ENCODE data around the gene PHF20.

DNA sequence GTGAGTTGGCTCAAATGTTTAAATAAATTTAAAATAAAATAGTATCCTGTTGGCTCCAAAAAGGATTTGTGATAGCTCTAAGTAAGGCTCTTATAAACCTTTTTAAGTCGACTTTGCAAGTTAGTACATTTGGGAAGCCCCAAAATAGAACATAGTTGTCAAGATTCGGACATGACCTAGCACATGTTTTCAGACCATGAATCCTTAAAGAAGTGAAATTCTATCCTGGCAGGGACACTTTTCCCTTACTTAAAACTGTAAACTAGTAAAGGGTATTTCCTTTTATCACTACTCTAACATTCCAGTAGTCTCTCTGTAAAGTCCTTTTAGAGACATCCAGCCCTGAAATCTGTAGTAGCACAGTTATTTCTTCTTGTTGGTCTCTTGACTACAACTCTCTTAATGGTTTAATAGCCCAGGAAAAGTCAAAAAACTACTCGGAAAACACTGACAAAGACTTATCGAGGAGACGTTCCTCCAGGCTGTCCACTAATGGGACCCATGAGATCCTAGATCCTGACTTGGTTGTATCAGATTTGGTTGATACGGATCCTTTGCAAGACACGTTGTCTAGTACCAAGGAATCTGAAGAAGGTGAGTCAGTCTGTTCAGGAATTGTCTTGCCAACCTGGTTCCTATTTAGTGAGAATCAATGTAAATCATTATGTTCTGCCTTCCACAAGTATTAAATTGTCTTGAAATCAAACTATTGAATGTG is 98.9 kb downstream of the PHF20 start:
- TF ChIP-seq, protein P1, sequence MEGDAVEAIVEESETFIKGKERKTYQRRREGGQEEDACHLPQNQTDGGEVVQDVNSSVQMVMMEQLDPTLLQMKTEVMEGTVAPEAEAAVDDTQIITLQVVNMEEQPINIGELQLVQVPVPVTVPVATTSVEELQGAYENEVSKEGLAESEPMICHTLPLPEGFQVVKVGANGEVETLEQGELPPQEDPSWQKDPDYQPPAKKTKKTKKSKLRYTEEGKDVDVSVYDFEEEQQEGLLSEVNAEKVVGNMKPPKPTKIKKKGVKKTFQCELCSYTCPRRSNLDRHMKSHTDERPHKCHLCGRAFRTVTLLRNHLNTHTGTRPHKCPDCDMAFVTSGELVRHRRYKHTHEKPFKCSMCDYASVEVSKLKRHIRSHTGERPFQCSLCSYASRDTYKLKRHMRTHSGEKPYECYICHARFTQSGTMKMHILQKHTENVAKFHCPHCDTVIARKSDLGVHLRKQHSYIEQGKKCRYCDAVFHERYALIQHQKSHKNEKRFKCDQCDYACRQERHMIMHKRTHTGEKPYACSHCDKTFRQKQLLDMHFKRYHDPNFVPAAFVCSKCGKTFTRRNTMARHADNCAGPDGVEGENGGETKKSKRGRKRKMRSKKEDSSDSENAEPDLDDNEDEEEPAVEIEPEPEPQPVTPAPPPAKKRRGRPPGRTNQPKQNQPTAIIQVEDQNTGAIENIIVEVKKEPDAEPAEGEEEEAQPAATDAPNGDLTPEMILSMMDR (IDR thresholded peaks at IDR 0.05) = no peak
- TF ChIP-seq POLR2A (IDR thresholded peaks at IDR 0.05) = no peak
